Measurements from ENCODE around the gene YY2. TPM values are rescaled to one million over a fixed set of nuclear protein-coding genes. Genes with fewer than 3 reads are reported as not detected.

The YY2 gene
- polyA plus RNA-seq, 3 donors, result 0.09 to 0.17 (median 0.12) TPM

GRCh38 chrX:21843179-21843578 is 12.6 kb upstream of the YY2 start:
- H3K36me3 Mint-ChIP-seq, result peaks cover 16 to 21% of the 10 kb centered on the region in 2 donors
- intact Hi-C loops (cut with micrococcal nuclease), result no loop called here

GRCh38 chrX:21845096-21845495 is 10.7 kb upstream of the YY2 start:
- no peaks in the 10 kb centered on the region for H3K27me3 Mint-ChIP-seq (ENCODE audit: low read depth in 3 of 3)
- WGBS (ENCODE audit: insufficient coverage), result no CpG with 5 or more reads among the region's 6 CpGs
- Histone ChIP-seq H3K27me3 (ENCODE audit: control insufficient read depth in 2 of 2, insufficient read depth in 2 of 2, low read length in 2 of 2) (no peaks in the 10 kb centered on the region), H3K9me3 (replicated peaks in 1 of 2; ENCODE audit: control insufficient read depth in 1 of 2, insufficient read depth in 1 of 2, low read length in 2 of 2) (no peaks in the 10 kb centered on the region), H3K79me2 (ENCODE audit: insufficient read depth, low read length) (peaks cover 8% of the 10 kb centered on the region), H3K4me3 (replicated peaks in 1 of 3; ENCODE audit: low read depth in 2 of 3, low read length in 3 of 3) (no peak overlapping the region), H4K20me1 (ENCODE audit: insufficient read depth, low read length) (no peaks in the 10 kb centered on the region), H2AFZ (ENCODE audit: insufficient read depth, low read depth, low read length, poor library complexity, severe bottlenecking) (no peak overlapping the region), H3K4me2 (replicated peaks; ENCODE audit: extremely low read depth, low read length, poor library complexity, severe bottlenecking) (no peak overlapping the region), H3K36me3 (replicated peaks in 1 of 2; ENCODE audit: control insufficient read depth in 1 of 2, insufficient read depth in 2 of 2, low read length in 2 of 2) (peaks cover 21 to 23% of the 10 kb centered on the region in 2 donors), H3K27ac (ENCODE audit: low read depth in 1 of 2, low read length in 2 of 2) (no peak overlapping the region), H3K4me1 (ENCODE audit: control insufficient read depth in 1 of 2, insufficient read depth in 2 of 2, low read length in 2 of 2) (peaks cover 4 to 6% of the 10 kb centered on the region in 2 donors), H3K9ac (ENCODE audit: insufficient read depth, low read length, poor library complexity, severe bottlenecking) (no peak overlapping the region)
- TF ChIP-seq CTCF (IDR thresholded peaks at IDR 0.05), result no peak
- peaks cover 16 to 22% of the 10 kb centered on the region in 2 donors for H3K36me3 Mint-ChIP-seq
- peaks cover 6% of the 10 kb centered on the region for H3K4me1 Mint-ChIP-seq
- no peak overlapping the region for H3K27ac Mint-ChIP-seq
- no peak for DNase-seq
- no peak overlapping the region for H3K4me3 Mint-ChIP-seq
- intact Hi-C loops (cut with micrococcal nuclease), result no loop called here
- no peaks in the 10 kb centered on the region for H3K9me3 Mint-ChIP-seq

More at GRCh38 chrX:21843179-21843578, 12.6 kb upstream of the YY2 start:
- Histone ChIP-seq H3K79me2 (ENCODE audit: insufficient read depth, low read length) (peaks cover 9% of the 10 kb centered on the region), H3K4me2 (replicated peaks; ENCODE audit: extremely low read depth, low read length, poor library complexity, severe bottlenecking) (no peak overlapping the region), H4K20me1 (ENCODE audit: insufficient read depth, low read length) (no peaks in the 10 kb centered on the region), H3K4me3 (replicated peaks in 1 of 3; ENCODE audit: low read depth in 2 of 3, low read length in 3 of 3) (no peak overlapping the region), H3K36me3 (replicated peaks in 1 of 2; ENCODE audit: control insufficient read depth in 1 of 2, insufficient read depth in 2 of 2, low read length in 2 of 2) (peaks cover 21 to 23% of the 10 kb centered on the region in 2 donors), H2AFZ (ENCODE audit: insufficient read depth, low read depth, low read length, poor library complexity, severe bottlenecking) (no peak overlapping the region), H3K9ac (ENCODE audit: insufficient read depth, low read length, poor library complexity, severe bottlenecking) (no peak overlapping the region), H3K9me3 (replicated peaks in 1 of 2; ENCODE audit: control insufficient read depth in 1 of 2, insufficient read depth in 1 of 2, low read length in 2 of 2) (no peaks in the 10 kb centered on the region), H3K27me3 (ENCODE audit: control insufficient read depth in 2 of 2, insufficient read depth in 2 of 2, low read length in 2 of 2) (no peaks in the 10 kb centered on the region), H3K4me1 (ENCODE audit: control insufficient read depth in 1 of 2, insufficient read depth in 2 of 2, low read length in 2 of 2) (peaks cover 5 to 9% of the 10 kb centered on the region in 2 donors), H3K27ac (ENCODE audit: low read depth in 1 of 2, low read length in 2 of 2) (no peak overlapping the region)
- no CpG with 5 or more reads among the region's 5 CpGs for WGBS (ENCODE audit: insufficient coverage)
- H3K27ac Mint-ChIP-seq, result no peak overlapping the region
- H3K27me3 Mint-ChIP-seq (ENCODE audit: low read depth in 3 of 3), result peaks cover 0 to 1% (median 0%) of the 10 kb centered on the region in 3 donors
- H3K4me1 Mint-ChIP-seq, result peaks cover 7% of the 10 kb centered on the region
- H3K9me3 Mint-ChIP-seq, result no peaks in the 10 kb centered on the region
- H3K4me3 Mint-ChIP-seq, result no peak overlapping the region
- TF ChIP-seq CTCF (IDR thresholded peaks at IDR 0.05), result no peak
- DNase-seq, result no peak
